Breast epithelium (tissue), 4 donors: ENCODE measurements around the gene REPIN1. TPM values are rescaled to one million over a fixed set of nuclear protein-coding genes. Genes with fewer than 3 reads are reported as not detected.
A peak's percentile ranks its signal among the peaks of the same experiment; 100 is the strongest.

Source experiments
- DNase-seq, 2 donors: peaks; one replicate each; pipeline ENCODE4 v3.0.0-alpha.2; 2019; ENCODE audit warnings: low spot score in 2 of 2
- H3K27ac ChIP-seq, 2 donors: fragments of 200-600 bp; sonication (generic) in 1 of 2; one replicate each; pipeline ENCODE4 v1.5.1; 2016 to 2019; ENCODE audit warnings: mild to moderate bottlenecking in 1 of 2
- H3K27me3 ChIP-seq, 2 donors: fragments of 200-600 bp; sonication (generic) in 1 of 2; one replicate each; pipeline versions ENCODE4 v1.5.1 to v1.6.0; 2017 to 2019; ENCODE audit warnings: control low read depth in 1 of 2, mild to moderate bottlenecking in 1 of 2
- H3K36me3 ChIP-seq: fragments of 200-600 bp; one replicate; pipeline ENCODE4 v1.5.1; 2019
- H3K4me1 ChIP-seq, 2 donors: fragments of 200-600 bp; sonication (generic); one replicate each; pipeline ENCODE4 v1.5.1; 2016 to 2019; ENCODE audit warnings: control low read depth in 1 of 2
- H3K4me3 ChIP-seq, 3 donors: fragments of 200-600 bp; sonication (generic); 1 replicate in 2 of 3; 2 replicates in 1 of 3; pipeline ENCODE4 v1.5.1; 2016 to 2019; ENCODE audit warnings: mild to moderate bottlenecking in 3 of 3, moderate library complexity in 2 of 3
- H3K9me3 ChIP-seq, 2 donors: fragments of 200-600 bp; sonication (generic) in 1 of 2; one replicate each; pipeline ENCODE4 v1.5.1; 2016 to 2019; ENCODE audit warnings: control low read depth in 1 of 2
- CTCF ChIP-seq, 3 donors: fragments of 450-650 bp; IDR thresholded peaks; one replicate each; pipeline ENCODE4 v1.5.1; 2016 to 2017; ENCODE audit warnings: antibody characterized with exemption in 3 of 3, mild to moderate bottlenecking in 3 of 3, moderate library complexity in 3 of 3
- POLR2A ChIP-seq: fragments of 450-650 bp; IDR thresholded peaks from one replicate; pipeline ENCODE4 v1.6.1; 2016; ENCODE audit warnings: antibody characterized with exemption, mild to moderate bottlenecking, moderate library complexity
- POLR2AphosphoS5 ChIP-seq, 3 donors: sonication (generic); formaldehyde crosslinking; IDR thresholded peaks; one replicate each; pipeline ENCODE4 v1.6.1; 2017; ENCODE audit warnings: antibody characterized with exemption in 3 of 3
- intact Hi-C: fragments of 100-400 bp; cut with DNase I; formaldehyde crosslinking; loops from one replicate; pipeline ENCODE4 v1.15.1; 2023; ENCODE audit warnings: low total_unique reads
- total RNA-seq, 3 donors: library from RNA; depleted of rRNA; stranded (reverse); fragments of >200 nt; gene quantifications; one replicate each; pipeline ENCODE4 v1.1.0, GENCODE V29; 2016

Gene REPIN1
- total RNA-seq, 3 donors from 2014 or later, result 43.7 to 70.8 (median 68.2) TPM

GRCh38 chr7:150344299-150344698 lies 24.3 kb upstream of the REPIN1 start:
- Histone ChIP-seq H3K4me3 (no peak overlapping the region), H3K4me1 (peaks cover 0 to 12% of the 10 kb centered on the region in 2 donors), H3K27ac (no peak overlapping the region), H3K9me3 (peaks cover 0 to 6% of the 10 kb centered on the region in 2 donors), H3K27me3 (no peaks in the 10 kb centered on the region), H3K36me3 (no peaks in the 10 kb centered on the region)
- intact Hi-C loops, result no loop called here
- TF ChIP-seq POLR2A, result no peak
- no peak for TF ChIP-seq POLR2AphosphoS5 (IDR thresholded peaks at IDR 0.05)
- no peak for TF ChIP-seq CTCF (IDR thresholded peaks at IDR 0.05)
- DNase-seq, result no peak

- TF ChIP-seq POLR2AphosphoS5 (IDR thresholded peaks at IDR 0.05) (no peak), CTCF (IDR thresholded peaks at IDR 0.05) (no peak), POLR2A (no peak)
- no peak overlapping the region for H3K27ac ChIP-seq
- intact Hi-C loops, result no loop called here
- H3K36me3 ChIP-seq, result no peaks in the 10 kb centered on the region
- H3K27me3 ChIP-seq, result no peaks in the 10 kb centered on the region
- no peak overlapping the region for H3K4me3 ChIP-seq
- no peak for DNase-seq
- H3K9me3 ChIP-seq, result peaks cover 0 to 6% of the 10 kb centered on the region in 2 donors
- H3K4me1 ChIP-seq, result peaks cover 0 to 5% of the 10 kb centered on the region in 2 donors
Measured at GRCh38 chr7:150345012-150345411, 23.6 kb upstream of the REPIN1 start.

DNA sequence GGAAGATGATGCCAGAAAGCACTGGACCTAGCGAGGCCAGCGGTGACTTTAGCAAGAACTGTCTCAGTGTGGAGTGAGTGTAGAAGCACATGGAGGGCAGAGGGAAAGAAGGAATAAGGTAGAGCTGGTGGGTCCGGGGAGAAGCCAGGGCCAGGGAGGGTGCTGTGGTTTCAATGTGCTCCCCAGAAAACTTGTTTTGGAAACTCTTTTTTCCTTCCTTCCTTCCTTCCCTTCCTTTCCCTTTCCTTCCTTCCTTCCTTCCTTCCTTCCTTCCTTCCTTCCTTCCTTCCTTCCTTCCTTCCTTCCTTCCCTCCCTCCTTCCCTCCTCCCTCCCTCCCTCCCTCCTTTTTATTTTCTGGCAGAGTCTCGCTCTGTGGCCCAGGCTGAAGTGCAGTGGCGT lies 21.7 kb upstream of the REPIN1 start:
- intact Hi-C loops, result no loop called here
- Histone ChIP-seq H3K36me3 (no peaks in the 10 kb centered on the region), H3K4me3 (no peak overlapping the region), H3K27me3 (no peaks in the 10 kb centered on the region), H3K9me3 (peaks cover 0 to 6% of the 10 kb centered on the region in 2 donors), H3K4me1 (no peaks in the 10 kb centered on the region), H3K27ac (no peak overlapping the region)
- TF ChIP-seq POLR2AphosphoS5 (IDR thresholded peaks at IDR 0.05) (no peak), POLR2A (no peak), CTCF (IDR thresholded peaks at IDR 0.05) (no peak)
- DNase-seq, result no peak

DNA sequence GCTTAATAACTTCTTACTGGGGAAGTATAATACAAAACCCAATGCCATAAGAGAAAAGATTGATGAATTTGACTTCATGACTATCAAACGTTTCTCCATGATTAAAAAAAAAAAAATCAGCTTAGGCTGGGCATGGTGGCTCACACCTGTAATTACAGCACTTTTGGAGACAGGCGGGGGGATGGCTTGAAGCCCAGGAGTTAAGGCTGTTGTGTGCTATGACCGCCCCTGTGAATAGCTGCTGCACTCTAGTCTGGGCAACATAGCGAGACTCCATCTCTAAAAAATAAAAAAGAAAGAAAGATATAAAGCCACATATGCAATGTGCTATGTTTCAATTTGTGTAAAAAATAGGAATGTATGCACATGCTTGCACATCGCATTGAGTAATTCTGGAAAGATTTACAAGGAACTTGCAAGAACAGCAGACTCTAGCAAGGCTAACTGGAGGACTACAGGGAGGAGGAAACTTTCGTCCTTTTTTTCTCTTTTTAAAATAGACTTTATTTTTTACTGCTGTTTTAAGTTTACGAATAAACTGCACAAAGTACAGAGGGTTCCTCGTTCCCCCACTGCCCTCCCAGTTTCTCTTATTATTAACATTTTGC lies 16.9 kb upstream of the REPIN1 start:
- no peak overlapping the region for H3K27ac ChIP-seq
- intact Hi-C loops, result no loop called here
- H3K36me3 ChIP-seq, result no peaks in the 10 kb centered on the region
- H3K27me3 ChIP-seq, result no peaks in the 10 kb centered on the region
- no peaks in the 10 kb centered on the region for H3K4me1 ChIP-seq
- no peaks in the 10 kb centered on the region for H3K9me3 ChIP-seq
- no peak for DNase-seq
- H3K4me3 ChIP-seq, result no peak overlapping the region
- TF ChIP-seq CTCF (IDR thresholded peaks at IDR 0.05) (no peak), POLR2AphosphoS5 (IDR thresholded peaks at IDR 0.05) (no peak), POLR2A (no peak)

DNA sequence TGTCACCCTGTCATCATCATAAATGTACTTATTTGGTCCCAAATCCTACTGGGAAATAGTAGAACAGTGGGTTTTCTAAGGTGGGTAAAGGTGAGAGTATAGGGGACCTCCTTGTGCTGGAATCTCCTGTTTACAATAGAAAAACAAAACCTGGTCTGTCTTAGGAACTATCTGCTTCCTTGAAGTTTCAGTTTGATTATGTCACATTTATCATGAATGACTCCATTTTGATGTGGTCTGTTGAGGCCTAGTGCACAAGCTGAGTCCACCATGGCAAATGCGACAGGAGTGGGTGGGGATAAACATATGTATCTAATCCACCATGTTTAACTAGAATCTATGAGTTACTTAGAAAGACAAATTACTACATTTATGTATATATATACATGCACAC lies 13.0 kb upstream of the REPIN1 start:
- no peak for DNase-seq
- no peaks in the 10 kb centered on the region for H3K4me1 ChIP-seq
- H3K36me3 ChIP-seq, result no peaks in the 10 kb centered on the region
- intact Hi-C loops, result loop anchor here (1.0 kb wide), 1 partner anchor 32 kb away; no protein-coding TSS in a partner anchor
- H3K27me3 ChIP-seq, result no peaks in the 10 kb centered on the region
- H3K9me3 ChIP-seq, result no peaks in the 10 kb centered on the region
- TF ChIP-seq POLR2A (no peak), CTCF (IDR thresholded peaks at IDR 0.05) (no peak), POLR2AphosphoS5 (IDR thresholded peaks at IDR 0.05) (no peak)
- peak overlapping the region; percentile 9 to 41 for H3K27ac ChIP-seq
- no peak overlapping the region for H3K4me3 ChIP-seq
